Activated gamma-delta T cell treated with anti-CD3 and anti-CD28 coated beads, Interleukin-2, amount 50 U/mL, for 16 hours (primary cell): Measurements from ENCODE around the gene SPACA7.
"Not testable (repeated sequence)": the region's sequence is repeated elsewhere in the genome, so short reads cannot be mapped to it uniquely, and the experiment has no call there.

Experiments
- DNase-seq: peaks from one replicate; pipeline ENCODE4 v3.0.0-alpha.2; 2020; ENCODE audit warnings: low read depth

The SPACA7 gene

GRCh38 chr13:112424098-112424497 is 47.9 kb downstream of the SPACA7 start:
- DNase-seq: no peak

GRCh38 chr13:112428704-112429103 is 52.5 kb downstream of the SPACA7 start:
- no peak for DNase-seq

GRCh38 chr13:112431734-112432133 is 55.6 kb downstream of the SPACA7 start:
- no peak for DNase-seq

GRCh38 chr13:112432734-112433133 is 56.6 kb downstream of the SPACA7 start:
- not testable (repeated sequence) for DNase-seq

- not testable (repeated sequence) for DNase-seq
Observed at GRCh38 chr13:112433517-112433916, 57.4 kb downstream of the SPACA7 start.

- DNase-seq: no peak
Observed at GRCh38 chr13:112434032-112434431, 57.9 kb downstream of the SPACA7 start.

GRCh38 chr13:112434937-112435523 is 58.9 kb downstream of the SPACA7 start:
- no peak for DNase-seq

- no peak for DNase-seq
Observed at GRCh38 chr13:112435973-112436372, 59.8 kb downstream of the SPACA7 start.

- no peak for DNase-seq
Observed at GRCh38 chr13:112438094-112438493, 61.9 kb downstream of the SPACA7 start.

- DNase-seq: no peak
Observed at GRCh38 chr13:112438515-112438914, 62.4 kb downstream of the SPACA7 start.

GRCh38 chr13:112441226-112441625 is 65.1 kb downstream of the SPACA7 start:
- no peak for DNase-seq

GRCh38 chr13:112441779-112442310 is 65.7 kb downstream of the SPACA7 start:
- no peak for DNase-seq

- no peak for DNase-seq
Observed at GRCh38 chr13:112442483-112443090, 66.4 kb downstream of the SPACA7 start.

- no peak for DNase-seq
Observed at GRCh38 chr13:112443191-112443994, 67.2 kb downstream of the SPACA7 start.

GRCh38 chr13:112443995-112444311 is 67.8 kb downstream of the SPACA7 start:
- DNase-seq: no peak

- no peak for DNase-seq
Observed at GRCh38 chr13:112444416-112445399, 68.6 kb downstream of the SPACA7 start.

- no peak for DNase-seq
Observed at GRCh38 chr13:112445411-112446271, 69.5 kb downstream of the SPACA7 start.

GRCh38 chr13:112446347-112446861 is 70.2 kb downstream of the SPACA7 start:
- no peak for DNase-seq

GRCh38 chr13:112446867-112447266 is 70.7 kb downstream of the SPACA7 start:
- DNase-seq: no peak

GRCh38 chr13:112447306-112447705 is 71.2 kb downstream of the SPACA7 start:
- no peak for DNase-seq
